ENCODE measurements around the gene RO60.
A peak's percentile ranks its signal among the peaks of the same experiment; 100 is the strongest.

The RO60 gene

GRCh38 chr1:193105821-193106177 is 46.4 kb downstream of the RO60 start:
- Histone ChIP-seq H3K79me2 (ENCODE audit: insufficient read depth, low read length) (peaks cover 15% of the 10 kb centered on the region), H3K27me3 (ENCODE audit: insufficient read depth, low read length, poor library complexity) (peaks cover 5% of the 10 kb centered on the region), H3K9ac (ENCODE audit: low read depth, low read length) (peak overlapping the region; percentile 73), H3K4me2 (ENCODE audit: insufficient read depth, low read length) (peak overlapping the region; percentile 81), H3K36me3 (ENCODE audit: insufficient read depth, low read length) (no peaks in the 10 kb centered on the region), H3K4me3 (ENCODE audit: low read depth in 1 of 2, low read length in 2 of 2) (peak overlapping the region; percentile 74 to 79), H3K4me1 (ENCODE audit: insufficient read depth, low read length) (peaks cover 22% of the 10 kb centered on the region), H3K27ac (ENCODE audit: low read length) (peak overlapping the region; percentile 49; the same call in 1 of the 2 replicates), H3K9me3 (ENCODE audit: insufficient read depth, low read length, severe bottlenecking) (no peaks in the 10 kb centered on the region), H4K20me1 (ENCODE audit: insufficient read depth, low read length) (no peaks in the 10 kb centered on the region), H2AFZ (ENCODE audit: low read depth, low read length) (peak overlapping the region; percentile 80)
- TF ChIP-seq EZH2 (IDR thresholded peaks at IDR 0.05; ENCODE audit: borderline replicate concordance, low read depth, low read length, severe bottlenecking) (no peak), CTCF (IDR thresholded peaks at IDR 0.05; ENCODE audit: borderline replicate concordance, extremely low read depth, low read length, poor library complexity, severe bottlenecking) (no peak)
- ATAC-seq (ENCODE audit: insufficient read depth, low read depth): no peak
- no peak for DNase-seq

- TF ChIP-seq EZH2 (IDR thresholded peaks at IDR 0.05; ENCODE audit: borderline replicate concordance, low read depth, low read length, severe bottlenecking) (no peak), CTCF (IDR thresholded peaks at IDR 0.05; ENCODE audit: borderline replicate concordance, extremely low read depth, low read length, poor library complexity, severe bottlenecking) (no peak)
- Histone ChIP-seq H4K20me1 (ENCODE audit: insufficient read depth, low read length) (no peaks in the 10 kb centered on the region), H3K4me2 (ENCODE audit: insufficient read depth, low read length) (no peak overlapping the region), H3K27me3 (ENCODE audit: insufficient read depth, low read length, poor library complexity) (peaks cover 5% of the 10 kb centered on the region), H3K36me3 (ENCODE audit: insufficient read depth, low read length) (no peaks in the 10 kb centered on the region), H3K9me3 (ENCODE audit: insufficient read depth, low read length, severe bottlenecking) (no peaks in the 10 kb centered on the region), H3K79me2 (ENCODE audit: insufficient read depth, low read length) (peaks cover 8% of the 10 kb centered on the region), H3K9ac (ENCODE audit: low read depth, low read length) (no peak overlapping the region), H2AFZ (ENCODE audit: low read depth, low read length) (no peak overlapping the region), H3K4me1 (ENCODE audit: insufficient read depth, low read length) (peaks cover 19% of the 10 kb centered on the region), H3K4me3 (ENCODE audit: low read depth in 1 of 2, low read length in 2 of 2) (no peak overlapping the region), H3K27ac (ENCODE audit: low read length) (no peak overlapping the region)
- ATAC-seq (ENCODE audit: insufficient read depth, low read depth) (no peak), DNase-seq (no peak)
These were observed 49.1 kb downstream of the RO60 start for GRCh38 chr1:193108471-193108870.

All from DND-41 (cell line).